NOMO-1 (cell line): ENCODE data around the gene MAL.

Source experiments
- DNase-seq, 2 experiments: peaks; one replicate each; lab custom pipeline; 2025; ENCODE audit not compliant: unreplicated experiment in 2 of 2; lab: John Stamatoyannopoulos, UW

Gene MAL

DNA sequence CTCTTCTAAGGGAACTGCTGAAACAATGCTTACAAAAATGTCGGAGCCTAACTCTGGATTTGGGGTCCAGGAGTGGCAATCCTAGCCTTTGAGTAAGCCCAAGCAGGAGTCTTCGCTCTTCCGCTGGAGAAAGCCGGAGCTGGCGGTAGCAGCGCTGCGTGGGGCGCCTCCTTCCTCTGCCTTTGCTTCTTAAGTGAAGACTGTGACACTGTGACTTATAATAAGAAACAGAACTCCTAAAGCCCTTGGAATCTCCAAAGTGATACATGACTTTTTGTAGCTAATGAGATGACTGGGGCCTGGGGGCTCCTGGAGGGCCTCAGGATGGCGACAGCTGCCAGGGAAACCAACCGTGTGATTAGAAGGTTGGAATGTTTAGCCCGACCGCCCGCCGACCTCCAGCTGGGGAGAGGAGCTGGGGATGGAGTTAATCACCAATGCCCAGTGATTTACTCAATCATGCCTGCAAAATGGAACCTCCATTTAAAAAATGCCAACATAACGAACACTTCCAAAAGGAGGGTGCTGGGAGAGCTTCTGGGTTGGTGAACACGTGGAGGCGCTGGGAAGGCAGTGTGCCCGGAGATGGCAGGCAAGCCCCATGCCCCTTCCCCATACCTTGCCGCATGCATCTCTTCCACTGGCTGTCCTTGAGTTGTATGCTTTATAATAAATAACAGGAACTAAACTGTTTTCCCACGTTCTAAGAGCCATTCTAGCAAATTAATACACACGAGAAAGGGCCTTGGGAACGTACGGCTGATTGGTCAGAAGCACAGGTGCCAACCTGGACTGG lies 29.0 kb upstream of the MAL start:
- no peak for DNase-seq

- DNase-seq = no peak
Measured at GRCh38 chr2:94997981-94998930, 27.3 kb upstream of the MAL start.

DNA sequence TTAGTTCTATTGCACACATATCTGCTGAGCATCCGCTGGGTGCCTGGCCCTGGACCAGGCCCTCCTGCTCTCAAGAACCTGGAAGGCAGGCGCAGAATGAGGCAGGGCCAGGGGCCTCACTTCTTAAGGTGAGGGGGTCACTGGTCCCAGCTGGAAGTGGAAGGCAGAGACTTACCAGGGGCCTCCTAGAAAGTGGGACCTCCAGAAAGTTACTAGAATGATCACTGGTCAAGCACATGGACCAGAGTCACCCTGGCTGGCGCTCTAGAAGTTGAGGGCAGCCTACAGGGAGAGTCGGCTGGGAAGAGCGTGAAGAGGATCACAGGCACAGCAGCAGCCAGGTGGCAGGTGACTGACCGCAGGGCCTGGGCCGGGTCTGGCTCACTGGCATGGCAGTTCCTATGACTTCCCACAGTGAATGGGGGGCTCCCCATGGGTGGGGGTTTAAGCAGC lies 26.1 kb upstream of the MAL start:
- DNase-seq = no peak

DNA sequence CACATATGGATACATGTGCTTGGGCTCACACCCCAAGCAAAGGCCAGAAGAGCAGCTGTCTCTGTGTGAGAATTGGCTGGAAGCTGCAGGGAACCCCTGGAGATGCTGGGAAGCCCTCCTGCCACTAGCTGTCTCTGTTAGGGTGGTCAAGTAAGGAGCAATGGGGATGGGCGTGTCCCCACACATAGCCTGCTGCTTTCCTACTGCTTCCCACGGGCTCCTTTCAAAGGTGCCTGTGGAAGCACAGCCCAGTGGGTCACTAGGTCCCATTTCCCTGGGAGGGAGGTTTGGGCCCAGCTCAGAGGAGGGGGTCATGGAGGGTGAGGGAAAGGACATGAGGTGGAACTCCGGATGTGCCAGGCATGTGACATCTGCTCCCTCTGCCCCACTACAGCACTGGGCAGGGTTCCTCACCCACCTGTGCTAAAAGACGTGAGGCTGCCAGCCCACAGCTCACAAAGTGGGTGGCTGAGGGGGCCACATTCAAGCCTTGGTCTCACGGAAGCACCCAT lies 24.4 kb upstream of the MAL start:
- DNase-seq = no peak

- no peak for DNase-seq
Measured at GRCh38 chr2:95001701-95002100, 23.8 kb upstream of the MAL start.

GRCh38 chr2:95002498-95002897 lies 23.0 kb upstream of the MAL start:
- no peak for DNase-seq

DNA sequence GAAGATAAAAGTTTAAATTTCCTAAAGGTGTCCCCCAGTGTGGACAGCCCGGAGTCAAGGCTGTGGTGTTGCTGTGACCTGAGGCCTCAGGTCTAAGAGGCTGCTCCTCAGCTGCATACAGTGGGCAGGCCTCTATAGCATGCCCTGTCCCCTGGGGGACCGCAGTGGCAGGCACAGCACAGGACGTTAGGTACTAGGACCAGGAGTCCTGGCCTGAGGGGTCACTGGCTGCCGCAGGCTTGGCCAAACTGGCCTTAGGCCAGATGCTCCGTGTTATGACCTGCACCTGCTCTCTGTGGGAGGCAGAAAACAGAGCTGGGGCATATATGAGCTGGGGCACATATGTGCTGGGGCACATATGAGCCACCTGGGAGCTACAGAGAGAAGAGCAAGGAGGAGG lies 21.2 kb upstream of the MAL start:
- no peak for DNase-seq

DNA sequence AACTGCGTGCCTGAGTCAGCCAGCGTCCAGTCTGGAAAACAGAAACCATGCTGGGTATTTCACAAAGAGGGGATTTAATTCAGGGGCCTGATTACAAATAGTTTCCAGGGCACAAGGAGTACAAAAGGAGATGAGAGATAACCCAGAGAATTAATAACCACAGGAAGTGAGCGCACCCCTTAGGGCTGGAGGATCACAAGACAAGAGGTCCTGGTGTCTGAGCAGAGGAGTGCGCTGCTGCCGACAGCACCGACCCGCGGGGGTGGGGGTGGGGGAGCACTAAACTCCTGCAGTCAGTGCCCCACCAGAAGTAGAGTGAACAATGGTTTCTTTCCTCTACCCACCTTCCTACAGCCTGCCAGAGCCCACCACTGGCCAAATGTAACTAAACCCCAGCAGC lies 20.8 kb upstream of the MAL start:
- DNase-seq = no peak

DNA sequence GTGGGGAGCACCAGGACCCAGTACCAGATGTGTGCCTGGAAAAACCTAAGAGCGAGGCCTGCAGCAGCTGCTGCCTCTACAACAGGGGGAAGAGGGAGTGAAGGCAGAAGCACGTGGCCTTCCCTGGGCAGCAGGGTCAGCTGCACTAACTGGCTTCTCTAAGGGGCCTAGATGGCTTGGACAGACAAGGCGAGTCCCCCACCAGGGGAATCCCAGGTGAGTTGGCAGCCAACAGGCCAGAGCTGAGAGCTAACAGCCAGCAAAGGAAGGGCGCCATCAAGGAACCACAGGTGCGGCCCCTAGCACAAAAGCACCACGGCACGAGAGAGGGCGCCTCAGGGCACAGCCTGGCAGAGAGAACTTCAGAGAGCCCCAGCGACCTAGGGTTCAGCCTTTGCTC lies 19.8 kb upstream of the MAL start:
- DNase-seq = no peak

DNA sequence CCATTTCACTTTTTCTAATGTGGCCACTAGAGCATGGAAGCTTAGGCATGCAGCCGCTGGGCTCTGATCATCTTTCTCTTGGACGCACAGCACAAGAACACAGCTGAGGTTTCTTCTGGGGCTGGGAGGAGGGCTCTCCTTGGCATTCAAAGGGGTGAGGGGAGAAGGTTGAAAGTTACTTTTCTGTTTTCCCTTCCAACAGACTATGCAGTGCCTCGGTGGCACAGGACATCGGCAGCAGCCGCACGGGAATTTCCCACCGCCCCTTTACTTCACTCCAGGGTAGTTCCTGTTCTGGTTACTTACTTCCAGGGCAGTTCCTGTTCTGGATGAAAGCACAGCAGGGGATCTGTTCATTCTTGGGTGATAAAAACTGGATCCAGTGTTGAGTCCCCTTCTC lies 18.9 kb upstream of the MAL start:
- no peak for DNase-seq

GRCh38 chr2:95007031-95007609 lies 18.4 kb upstream of the MAL start:
- no peak for DNase-seq

DNA sequence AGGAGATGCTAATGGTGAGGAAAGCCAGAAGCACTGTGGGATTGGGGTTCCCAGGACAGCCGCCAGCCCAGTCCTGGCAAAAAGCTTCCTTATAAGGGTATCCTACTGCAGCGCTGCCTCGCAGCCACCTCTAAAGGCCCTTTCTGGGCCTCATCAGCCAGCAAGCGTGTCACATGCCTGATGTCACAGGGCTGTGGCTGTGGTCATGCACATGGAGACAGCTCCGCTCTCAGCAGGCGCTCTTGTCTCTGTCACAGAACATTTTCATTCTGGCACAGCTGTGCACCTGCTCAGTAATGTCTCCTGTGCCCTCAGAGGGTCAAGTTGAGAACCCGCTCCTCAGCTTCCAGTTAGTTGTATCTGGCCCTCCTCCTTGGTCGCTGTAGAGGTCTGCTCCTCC lies 17.7 kb upstream of the MAL start:
- no peak for DNase-seq

DNA sequence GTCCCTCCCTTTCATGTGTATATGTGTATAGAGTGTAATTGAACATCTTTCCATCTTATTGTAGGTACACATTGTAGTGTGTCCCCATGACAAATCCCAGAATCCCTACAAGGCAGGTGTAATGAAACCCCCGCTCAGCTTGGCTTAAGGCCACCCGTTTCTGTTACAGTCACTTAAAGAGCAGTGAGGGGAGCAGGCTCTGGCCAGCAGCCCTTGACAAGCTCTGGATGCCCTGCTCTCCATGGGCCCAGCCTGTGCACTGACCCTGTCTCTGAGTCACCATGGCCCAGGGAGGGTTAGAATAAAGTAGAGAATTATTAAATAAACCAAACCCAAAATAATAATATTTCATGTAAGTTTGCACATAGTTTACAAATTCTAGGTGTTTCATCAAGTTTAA lies 17.2 kb upstream of the MAL start:
- DNase-seq = no peak

- no peak for DNase-seq
Measured at GRCh38 chr2:95008996-95009395, 16.5 kb upstream of the MAL start.

DNA sequence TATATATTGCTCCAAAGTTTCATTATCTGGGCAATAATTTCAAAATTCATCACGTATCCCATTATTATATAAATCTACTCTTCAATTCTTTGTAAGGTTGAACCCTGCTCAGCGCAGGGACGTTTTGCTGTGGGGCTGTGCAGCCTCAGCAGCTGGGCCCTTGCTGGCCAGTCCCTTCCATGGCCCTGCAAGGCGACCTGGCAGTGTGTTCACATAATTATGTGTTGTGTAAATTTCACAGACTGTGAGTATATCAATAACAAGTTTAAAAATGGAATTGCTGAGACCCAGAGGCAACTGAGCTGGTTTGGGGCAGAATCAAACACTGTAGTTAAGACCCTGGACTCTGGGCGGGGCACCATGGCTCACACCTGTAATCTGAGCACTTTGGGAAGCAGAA lies 16.1 kb upstream of the MAL start:
- DNase-seq = no peak

DNA sequence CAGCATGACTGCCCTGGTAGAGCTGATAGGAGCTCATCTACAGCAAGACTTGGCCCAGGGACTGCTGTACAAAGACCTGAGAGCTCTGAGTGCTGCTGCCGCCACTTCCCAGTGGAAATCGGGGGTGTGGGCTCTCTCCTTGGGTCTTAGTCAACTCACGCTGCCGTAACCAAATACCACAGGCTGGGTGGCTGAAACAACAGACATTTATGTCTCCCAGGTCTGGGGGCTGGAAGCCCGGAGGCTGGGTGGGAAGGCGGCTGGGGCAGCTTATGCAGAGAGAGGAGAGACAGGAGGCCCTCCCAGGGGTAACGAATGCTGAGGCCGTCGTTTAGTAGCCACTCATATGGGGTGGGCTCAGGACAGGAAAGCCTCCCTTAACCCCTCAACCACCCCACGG lies 15.4 kb upstream of the MAL start:
- DNase-seq = no peak

- DNase-seq = no peak
Measured at GRCh38 chr2:95010718-95011117, 14.8 kb upstream of the MAL start.

- DNase-seq = peak; percentile 10 to 36
Measured at GRCh38 chr2:95012881-95013550, 12.5 kb upstream of the MAL start.

GRCh38 chr2:95013726-95014125 lies 11.8 kb upstream of the MAL start:
- DNase-seq = no peak

- DNase-seq = no peak
Measured at GRCh38 chr2:95014126-95014708, 11.3 kb upstream of the MAL start.
